Cerebellar cortex (tissue), 1 donor: ENCODE results near the gene PEX11G.

Source experiments
- DNase-seq: peaks from one replicate; pipeline ENCODE4 v3.0.0-alpha.2; 2015; ENCODE audit warnings: low spot score

Gene PEX11G

DNA sequence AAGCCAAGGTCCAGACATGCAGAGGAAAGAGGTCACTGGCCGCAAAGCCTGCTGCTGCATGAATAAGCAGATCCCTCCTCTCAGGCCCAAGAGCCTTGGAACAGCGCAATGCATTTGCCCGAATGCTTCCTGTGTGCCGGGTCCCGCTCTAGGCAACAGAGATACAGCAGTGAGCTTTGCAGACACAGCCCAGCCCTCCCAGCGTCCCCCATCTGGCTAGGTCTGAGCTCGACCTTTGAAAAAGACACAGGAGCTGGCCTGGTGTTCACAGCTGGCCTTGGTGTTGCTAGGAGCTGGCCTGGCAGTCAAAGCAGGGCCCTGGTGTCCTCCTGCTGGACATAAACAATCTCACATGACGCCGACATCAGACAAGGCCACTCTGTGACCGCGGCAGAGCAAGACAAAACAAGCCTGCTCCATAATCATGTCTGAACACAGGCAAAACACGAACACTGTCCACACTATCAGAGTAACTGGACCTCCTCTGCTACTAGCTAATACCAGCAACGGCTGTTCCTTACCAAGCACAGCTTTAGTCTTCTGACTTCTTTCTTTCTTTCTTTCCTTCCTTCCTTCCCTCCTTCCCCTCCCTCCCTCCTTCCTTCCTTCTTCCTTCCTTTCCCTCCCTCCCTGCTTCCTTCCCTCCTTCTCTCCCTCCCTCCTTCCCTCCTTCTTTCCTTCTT lies 5.7 kb upstream of the PEX11G start:
- DNase-seq = peak; percentile 25

DNA sequence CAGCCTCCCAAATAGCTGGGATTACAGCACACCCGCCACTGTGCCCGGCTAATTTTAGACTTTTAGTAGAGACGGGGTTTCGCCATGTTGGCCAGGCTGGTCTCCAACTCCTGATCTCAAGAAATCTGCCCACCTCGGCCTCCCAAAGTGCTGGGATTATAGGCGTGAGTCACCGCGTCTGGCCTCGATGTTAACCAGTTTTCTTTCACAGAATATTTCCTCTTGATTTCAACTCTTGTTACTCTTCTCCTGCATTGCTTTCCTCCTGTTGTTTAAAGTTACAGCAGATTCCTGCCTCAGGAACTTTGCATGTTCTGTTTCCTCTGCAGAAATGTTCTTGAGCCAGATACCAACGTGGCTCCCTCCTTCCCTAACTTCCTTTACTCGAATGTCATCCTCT lies 3.7 kb upstream of the PEX11G start:
- no peak for DNase-seq

DNA sequence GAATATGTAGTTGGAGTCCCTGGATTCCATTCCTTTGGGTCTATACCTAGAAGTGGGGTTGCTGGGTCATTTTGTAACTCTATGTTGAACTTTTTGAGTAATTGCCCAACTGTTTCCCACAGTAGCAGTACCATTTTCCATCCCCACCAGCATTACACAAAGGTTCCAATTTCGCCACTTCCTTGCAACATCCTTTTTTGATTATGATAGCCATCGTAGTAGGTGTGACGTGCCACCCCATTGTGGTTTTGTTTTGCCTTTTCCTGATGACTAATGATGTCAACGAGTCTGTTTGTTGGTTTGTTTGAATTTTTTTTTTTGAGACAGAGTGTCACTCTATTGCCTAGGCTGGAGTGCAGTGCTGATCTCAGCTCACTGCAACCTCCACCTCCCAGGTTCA lies 3.3 kb upstream of the PEX11G start:
- DNase-seq = no peak

DNA sequence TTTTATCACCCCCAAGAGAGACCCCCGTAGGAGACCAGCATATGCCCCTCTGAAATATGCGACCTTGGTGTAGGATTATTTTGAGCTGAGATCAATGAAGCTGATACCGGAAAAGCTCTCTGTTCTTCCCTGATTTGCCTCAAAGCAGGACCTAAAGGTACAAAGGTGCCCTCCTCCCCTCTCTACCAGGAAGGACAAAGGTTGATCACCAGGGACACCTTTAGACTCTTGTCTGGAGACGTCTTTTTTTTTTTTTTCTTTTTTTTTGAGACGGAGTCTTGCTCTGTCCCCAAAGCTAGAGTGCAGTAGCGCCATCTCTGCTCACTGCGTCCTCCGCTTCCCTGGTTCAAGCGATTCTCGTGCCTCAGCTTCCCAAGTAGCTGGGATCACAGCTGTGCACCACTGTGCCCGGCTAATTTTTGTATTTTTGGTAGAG lies 792 bp upstream of the PEX11G start:
- DNase-seq = peak; percentile 11

DNA sequence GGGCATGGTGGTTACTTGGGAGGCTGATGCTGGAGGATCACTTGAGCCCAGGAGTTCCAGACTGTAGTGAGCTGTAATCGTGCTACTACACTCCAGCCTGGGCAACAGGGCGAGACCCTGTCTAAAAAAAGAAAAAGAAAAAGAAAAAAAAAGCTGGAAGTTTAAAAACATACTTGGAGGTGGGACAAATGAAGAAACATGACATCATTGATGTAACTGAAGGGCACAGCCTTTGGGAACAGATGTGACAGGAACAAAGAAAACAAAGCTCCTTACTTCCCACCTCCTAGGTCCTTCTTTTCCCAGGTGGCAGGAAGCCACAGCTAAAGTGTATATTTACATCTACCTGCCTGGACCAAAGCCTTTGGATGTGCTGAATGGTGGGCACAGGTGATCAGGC lies 1.9 kb downstream of the PEX11G start:
- DNase-seq = no peak

DNA sequence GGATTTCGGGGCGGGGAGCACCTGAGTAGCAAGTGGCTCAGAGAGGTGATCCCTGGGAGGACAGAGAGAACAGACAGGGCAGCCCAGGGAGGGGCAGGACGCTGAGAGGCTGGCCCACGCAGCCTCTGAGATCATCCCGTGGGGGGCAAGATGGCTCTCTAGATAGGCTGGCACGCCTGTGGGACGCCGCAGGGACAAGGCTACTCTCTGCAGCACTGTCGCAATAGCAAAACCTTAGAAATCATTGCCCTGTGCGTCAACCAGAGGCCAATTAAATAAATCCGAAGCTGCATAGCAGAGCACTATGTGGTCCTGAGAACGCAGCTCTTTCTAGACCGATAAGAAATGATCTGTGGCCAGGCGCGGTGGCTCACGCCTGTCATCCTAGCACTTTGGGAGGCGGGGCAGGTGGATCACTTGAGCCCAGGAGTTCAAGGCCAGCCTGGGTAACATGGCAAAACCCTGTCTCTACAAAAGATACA lies 5.1 kb downstream of the PEX11G start:
- DNase-seq = no peak

DNA sequence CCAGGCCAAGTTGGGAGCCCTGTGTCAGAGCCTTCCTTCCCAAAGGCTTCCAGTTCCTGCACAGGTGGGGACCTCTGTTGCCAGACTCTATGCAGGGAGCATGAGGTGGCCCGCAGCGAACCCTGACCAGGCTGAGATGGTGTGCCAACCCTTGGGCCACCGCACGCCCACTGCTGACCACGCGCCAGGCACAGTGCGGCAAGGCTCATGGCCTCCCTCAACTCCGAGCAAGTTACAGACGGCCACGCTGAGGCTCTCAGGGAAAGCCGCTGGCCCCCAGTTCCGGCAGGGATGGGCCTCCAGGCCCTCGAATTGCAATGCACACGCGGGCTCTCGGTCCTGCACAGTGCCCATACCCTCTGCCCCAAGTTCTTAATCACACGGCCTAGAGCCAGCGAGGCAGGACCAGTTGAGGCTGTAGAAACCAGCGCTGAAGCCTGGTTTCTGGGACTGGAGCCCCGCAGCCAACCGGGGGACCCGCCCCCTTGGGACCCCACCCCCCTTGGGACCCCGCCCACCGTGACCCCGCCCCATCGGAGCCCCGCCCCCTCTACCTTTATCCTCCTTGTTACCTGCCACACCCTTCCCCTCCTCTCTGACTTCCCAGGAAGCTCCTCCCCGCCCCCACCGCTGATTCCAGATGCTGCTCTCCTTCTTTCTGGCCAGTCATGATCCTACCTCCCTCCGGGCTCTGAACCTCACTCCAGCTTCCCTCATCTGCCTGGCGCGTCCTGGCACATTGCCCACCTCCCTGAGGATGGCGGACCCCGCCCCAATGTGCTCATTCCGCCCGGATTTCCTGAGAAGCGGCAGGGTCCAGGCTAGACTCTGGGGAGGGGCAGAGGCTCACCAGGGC lies 6.0 kb downstream of the PEX11G start:
- DNase-seq = no peak

DNA sequence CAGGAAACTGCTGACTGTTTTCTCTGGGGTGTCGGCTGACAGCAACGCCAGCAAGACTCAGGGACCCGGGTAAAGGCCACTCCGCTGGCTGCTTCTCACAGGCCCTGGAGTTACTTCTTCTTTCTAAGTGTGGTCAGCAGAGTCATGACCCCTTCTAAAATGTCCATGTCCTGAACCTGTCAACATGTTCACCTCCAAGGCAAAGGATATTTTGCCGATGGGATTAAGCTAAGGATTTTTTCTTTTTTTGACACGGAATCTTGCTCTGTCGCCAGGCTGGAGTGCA lies 7.9 kb downstream of the PEX11G start:
- DNase-seq = no peak

DNA sequence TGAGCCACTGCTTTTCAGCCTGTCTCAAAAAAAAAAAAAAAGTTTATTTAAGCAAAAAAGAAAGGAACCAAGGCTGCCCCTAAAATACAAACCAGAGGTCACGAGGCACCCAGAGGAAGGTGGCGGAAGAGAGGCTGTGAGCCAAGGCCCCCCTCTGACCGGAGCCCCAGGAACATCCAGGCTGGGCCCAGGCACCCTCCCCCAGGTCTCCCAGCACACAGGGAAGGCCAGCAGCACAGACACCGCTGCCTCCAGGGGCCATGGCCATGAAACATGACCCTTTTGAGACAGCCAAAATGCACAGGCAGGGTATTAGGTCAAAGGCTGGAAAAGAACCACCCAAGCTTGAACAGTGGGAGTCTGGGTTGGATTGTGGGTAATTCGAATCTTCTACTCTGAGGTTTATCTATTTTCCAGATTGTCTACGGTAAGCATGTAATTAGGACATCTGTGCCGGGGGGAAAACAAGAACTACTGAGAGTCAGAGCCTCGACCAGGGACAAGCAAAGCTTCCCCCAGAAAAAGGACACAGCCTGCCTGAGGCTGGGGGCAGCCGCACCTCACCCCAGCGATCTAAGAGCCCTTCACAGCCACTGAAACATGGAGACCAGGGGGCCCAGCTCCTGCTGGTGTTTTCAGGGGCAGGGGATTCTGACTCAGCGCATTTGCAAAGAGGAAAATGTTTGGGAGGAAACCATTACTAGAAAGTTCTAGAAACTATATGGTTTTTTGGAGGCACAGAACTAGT lies 8.4 kb downstream of the PEX11G start:
- no peak for DNase-seq

DNA sequence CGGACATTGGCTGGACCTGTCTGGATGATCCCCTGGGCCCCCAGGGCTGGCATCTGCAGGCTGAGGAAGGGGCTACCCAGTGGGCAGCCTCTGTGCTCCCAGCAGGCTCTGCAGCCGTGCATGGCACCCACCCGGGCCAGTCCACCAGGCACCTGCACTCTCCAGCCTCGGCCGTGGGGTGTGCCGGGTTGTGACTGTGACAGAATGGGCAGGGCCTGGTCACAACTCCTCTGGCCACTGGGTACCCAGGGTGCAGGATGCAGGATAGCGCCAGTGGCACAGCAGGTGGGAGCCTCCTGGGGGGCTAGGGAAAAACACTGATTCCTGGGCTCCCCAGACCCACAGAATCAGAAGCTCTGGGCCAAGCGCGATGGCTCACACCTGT lies 10.0 kb downstream of the PEX11G start:
- DNase-seq = no peak

DNA sequence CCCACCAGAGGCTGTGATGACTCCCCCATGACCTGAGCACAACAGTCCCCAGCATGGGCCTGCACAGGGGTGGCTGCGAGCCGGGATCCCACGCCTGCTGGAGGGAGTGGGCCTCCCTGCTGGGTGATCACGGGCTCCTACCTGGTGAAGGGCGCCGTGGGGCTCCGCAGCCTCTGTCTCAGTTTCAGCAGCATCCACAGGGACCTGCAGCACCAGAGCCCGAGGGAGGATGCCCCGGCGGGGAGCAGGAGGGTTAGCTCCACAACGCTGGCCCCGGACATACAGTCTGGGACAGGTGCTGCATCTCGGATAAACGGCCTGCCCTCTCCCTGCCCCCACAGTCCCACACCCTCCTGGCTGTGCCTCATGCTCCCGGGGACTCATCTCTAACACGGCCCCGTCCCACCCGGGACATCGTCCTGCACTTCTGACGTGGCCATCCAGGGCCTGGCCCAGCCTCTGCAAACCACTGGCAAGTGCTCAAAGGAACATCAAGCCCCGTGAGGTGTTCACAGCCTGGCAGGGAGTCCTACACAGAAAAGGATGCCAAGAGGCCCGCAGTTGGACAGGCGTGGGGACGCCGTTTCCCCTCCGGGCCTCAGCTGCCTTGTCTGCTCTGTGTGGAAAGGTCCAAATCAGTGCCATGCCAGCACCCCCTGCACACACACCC lies 10.5 kb downstream of the PEX11G start:
- no peak for DNase-seq

DNA sequence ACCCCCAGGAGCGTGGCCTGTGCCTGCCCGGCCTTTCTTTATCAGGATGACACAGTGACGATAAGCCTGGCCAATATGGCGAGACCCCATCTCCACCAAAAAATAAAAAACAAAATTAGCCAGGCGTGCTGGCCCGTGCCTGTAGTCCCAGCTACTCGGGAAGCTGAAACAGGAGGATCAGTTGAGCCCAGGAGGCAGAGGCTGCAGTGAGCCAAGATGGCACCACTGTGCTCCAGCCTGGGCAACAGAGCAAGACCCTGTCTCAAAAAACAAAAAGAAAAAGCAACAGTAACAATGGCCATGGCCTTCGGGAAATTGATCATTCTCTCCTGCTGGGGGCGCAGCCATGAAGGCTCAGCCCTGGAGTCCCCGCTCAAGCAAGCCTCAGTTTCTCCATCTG lies 11.1 kb downstream of the PEX11G start:
- no peak for DNase-seq

DNA sequence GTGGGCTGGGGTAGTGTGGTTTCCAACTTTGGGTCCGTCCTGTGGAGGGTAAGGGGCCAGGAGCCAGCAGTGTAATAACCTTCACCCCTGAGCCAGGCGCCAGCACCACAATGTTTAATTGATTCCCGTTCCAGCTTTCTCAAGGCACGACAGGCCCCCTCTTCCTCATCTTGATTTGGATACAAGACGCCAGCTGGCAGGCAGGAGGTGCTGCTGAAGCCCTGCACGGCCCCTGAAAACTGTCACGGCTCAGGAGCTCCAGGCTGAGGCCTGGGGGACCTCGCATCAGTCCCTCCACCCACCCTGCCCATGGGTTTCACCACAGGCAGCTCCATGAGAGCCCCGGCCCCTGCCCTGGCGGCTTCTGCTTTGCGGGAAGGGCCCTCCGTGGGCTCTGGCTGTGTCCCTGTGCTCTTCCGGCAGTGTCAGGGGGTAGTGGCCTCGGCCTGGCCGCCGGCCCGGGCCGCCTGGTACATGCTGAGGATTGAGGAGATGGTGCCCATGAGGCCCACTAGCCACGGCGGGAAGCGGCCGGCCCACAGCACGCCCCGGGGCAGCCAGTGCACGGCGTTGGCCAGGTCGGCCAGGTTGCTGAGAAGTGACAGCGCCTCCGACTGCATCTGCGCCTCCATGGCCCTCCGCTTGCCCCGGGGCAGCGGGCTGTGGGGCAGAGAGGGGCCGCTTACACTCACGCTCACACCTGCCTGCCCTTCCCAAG lies 11.9 kb downstream of the PEX11G start:
- no peak for DNase-seq

DNA sequence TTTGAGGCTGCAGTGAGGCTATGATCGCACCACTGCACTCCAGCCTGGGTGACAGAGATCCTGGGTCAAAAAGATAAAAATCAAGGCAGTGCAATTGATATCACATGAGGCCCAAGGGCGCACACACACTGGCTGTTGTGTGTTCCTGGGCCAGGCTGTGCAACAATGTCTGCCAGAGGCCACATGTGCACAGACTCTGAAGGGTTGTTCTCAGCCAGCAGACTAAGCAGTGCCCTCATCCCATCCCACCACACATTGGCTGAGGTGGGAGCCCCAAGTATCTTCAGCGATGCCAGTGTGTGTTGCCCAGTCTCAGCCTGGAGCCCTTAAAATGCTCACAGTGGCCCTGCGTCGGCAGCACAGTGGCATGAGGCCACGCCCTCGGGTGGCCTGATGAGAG lies 12.6 kb downstream of the PEX11G start:
- DNase-seq = no peak

DNA sequence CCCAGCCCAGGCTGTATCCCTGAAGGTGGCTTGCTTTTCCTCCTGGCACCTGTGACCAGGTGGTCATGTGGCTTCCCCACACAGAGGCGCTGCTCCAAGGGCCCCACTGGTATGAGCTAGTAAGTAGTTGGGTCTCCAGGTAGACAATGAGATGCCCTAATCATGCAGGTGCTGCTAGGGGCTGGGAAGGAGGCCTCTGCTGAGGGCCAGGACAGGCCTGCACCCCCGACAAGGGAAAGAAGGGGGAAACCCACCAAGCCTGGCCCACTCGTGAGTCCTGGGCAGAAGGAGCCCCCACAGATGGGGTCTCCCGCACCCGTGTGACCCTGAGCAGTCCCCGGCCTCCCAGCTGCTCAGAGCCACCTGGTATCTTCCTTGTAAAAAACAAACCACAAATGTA lies 13.2 kb downstream of the PEX11G start:
- DNase-seq = no peak

DNA sequence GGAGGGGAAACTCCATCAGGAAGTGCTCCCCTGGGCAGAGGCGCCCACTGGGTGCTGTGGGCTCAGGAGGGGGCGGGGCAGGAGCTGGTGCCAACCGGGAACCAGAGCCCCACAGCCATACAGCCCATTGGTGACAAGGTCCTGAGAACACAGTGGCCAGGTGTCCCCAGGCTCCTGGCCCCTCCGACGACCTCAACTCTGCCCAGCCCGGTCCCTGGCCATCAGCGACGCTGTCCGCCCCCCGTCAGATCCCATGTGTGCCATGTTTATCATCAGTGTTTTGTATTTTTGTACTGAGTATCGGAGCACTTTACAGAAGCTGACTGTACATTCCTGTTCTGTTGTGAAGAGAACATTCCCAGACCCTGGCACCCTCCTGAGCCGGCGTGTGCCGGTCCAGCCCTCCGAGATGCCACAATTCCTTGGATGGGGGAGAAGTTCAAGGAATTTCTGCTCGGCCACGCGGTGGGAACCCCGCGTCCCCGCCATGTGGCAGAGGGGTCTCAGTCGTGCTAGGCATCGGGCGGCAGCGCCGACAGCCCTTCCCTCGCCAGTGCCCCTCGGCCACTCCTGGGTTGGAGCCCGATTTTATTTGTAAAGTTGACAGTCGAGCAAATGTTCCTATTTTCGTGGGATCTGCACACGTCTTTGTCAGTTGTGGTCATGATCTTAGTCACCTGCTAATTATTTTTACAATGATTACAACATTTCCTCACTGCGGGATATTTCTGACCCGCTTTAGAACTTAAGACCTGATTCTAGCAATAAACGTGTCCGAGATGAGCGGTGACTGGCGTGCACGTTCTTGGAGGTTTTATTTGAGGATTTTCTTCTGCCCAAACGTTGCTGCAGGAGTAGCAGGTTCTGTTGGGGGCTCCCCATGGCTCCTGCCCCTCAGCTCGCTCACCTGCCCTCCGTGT lies 16.9 kb downstream of the PEX11G start:
- no peak for DNase-seq

DNA sequence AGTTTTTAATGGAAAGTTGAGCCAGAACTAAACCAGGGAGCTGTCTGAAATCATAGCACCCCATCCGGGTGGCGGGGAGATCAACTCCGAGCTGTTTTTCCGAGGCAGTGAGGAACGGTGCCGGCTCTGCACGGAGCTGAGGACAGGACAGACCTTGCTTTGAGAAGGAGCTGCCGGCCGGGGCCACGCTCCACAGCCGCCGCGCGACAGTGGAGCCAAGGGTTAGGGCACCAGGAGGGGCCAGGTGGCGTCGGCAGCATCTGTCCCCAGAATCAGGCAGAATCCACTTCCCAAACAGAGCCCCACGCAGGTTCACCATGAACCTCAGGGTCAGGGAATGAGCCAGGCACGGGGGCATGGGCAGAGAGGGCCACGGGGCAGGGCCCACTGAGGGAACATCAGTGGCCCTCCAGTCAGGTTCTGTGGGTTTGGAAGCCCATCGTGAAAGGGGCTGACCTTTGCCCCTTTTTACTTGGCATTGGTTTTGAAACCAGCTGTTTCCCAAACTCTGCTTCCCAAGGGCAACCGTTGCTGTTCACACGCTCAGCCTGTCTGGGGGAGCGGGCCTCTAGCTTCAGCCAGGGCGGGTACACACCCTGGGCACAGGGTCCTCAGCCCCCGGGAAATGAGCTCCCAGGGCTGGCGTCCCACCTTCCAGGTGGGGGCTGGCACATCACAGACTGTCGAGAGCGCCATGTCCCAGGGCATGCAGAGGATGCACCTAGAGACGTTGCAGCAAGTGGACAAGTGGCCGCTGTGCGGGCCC lies 18.1 kb downstream of the PEX11G start:
- no peak for DNase-seq

DNA sequence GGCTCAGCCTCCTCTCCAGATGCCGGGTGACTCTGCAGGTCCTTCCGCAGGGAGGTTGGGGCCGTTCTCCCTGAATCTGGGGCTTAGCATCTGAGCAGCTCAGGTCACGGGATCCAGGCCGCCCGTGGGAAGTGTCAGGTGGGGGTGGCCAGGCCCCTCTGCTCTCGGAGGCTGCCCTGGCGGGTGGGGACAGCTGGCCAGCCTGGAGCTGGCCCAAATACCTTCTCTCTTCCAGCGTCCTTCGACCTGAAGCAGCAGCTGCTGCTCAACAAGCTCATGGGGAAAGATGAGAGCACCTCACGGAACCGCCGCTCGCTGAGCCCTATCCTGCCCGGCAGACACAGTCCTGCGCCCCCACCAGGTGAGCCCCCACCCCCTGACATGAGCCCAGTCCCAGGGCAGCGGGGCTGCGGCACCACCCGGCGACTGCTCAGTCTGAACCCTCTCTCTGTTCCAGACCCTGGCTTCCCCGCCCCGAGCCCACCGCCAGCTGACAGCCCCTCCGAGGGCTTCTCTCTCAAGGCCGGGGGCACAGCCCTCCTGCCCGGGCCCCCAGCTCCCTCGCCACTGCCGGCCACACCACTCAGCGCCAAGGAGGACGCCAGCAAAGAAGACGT lies 19.1 kb downstream of the PEX11G start:
- no peak for DNase-seq

DNA sequence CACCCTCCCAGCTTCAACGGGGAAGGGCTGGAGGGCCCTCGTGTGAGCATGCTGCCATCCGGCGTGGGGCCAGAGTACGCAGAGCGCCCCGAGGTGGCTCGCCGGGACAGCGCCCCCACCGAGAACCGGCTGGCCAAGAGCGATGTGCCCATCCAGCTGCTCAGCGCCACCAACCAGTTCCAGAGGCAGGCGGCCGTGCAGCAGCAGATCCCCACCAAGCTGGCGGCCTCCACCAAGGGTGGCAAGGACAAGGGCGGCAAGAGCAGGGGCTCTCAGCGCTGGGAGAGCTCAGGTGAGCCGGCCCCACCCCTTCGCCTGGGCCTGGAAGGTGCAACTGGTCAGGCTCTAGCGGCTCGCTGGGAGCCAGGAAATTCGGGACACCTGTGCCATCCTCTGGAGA lies 20.0 kb downstream of the PEX11G start:
- no peak for DNase-seq
